ENCODE results near the gene L3MBTL4.
"Not testable (repeated sequence)": the region's sequence is repeated elsewhere in the genome, so short reads cannot be mapped to it uniquely, and the experiment has no call there.

Gene L3MBTL4

GRCh38 chr18:6161549-6161948, 253.2 kb downstream of the L3MBTL4 start:
- no peak for DNase-seq

GRCh38 chr18:6159426-6159825, 255.3 kb downstream of the L3MBTL4 start:
- no peak for DNase-seq

GRCh38 chr18:6158958-6159357, 255.8 kb downstream of the L3MBTL4 start:
- DNase-seq = no peak

GRCh38 chr18:6156446-6156845, 258.3 kb downstream of the L3MBTL4 start:
- DNase-seq = no peak

- no peak for DNase-seq
These were observed 259.0 kb downstream of the L3MBTL4 start for GRCh38 chr18:6155707-6156106.

GRCh38 chr18:6150430-6150829, 264.3 kb downstream of the L3MBTL4 start:
- no peak for DNase-seq

- no peak for DNase-seq
These were observed 268.4 kb downstream of the L3MBTL4 start for GRCh38 chr18:6146307-6146661.

GRCh38 chr18:6145645-6146306, 268.9 kb downstream of the L3MBTL4 start:
- no peak for DNase-seq

GRCh38 chr18:6139007-6139406, 275.7 kb downstream of the L3MBTL4 start:
- DNase-seq = no peak

- DNase-seq = not testable (repeated sequence)
These were observed 278.8 kb downstream of the L3MBTL4 start for GRCh38 chr18:6135901-6136300.

- not testable (repeated sequence) for DNase-seq
These were observed 279.7 kb downstream of the L3MBTL4 start for GRCh38 chr18:6135029-6135428.

GRCh38 chr18:6132751-6133368, 281.9 kb downstream of the L3MBTL4 start:
- no peak for DNase-seq

- no peak for DNase-seq
These were observed 293.9 kb downstream of the L3MBTL4 start for GRCh38 chr18:6120820-6121279.

- DNase-seq = no peak
These were observed 294.9 kb downstream of the L3MBTL4 start for GRCh38 chr18:6119761-6120160.

- DNase-seq = no peak
These were observed 296.6 kb downstream of the L3MBTL4 start for GRCh38 chr18:6118080-6118479.

GRCh38 chr18:6115710-6116109, 299.0 kb downstream of the L3MBTL4 start:
- no peak for DNase-seq

GRCh38 chr18:6113650-6114049, 301.1 kb downstream of the L3MBTL4 start:
- no peak for DNase-seq

GRCh38 chr18:6111726-6112125, 303.0 kb downstream of the L3MBTL4 start:
- DNase-seq = no peak

GRCh38 chr18:6109743-6110142, 305.0 kb downstream of the L3MBTL4 start:
- DNase-seq = no peak

GRCh38 chr18:6107794-6108193, 306.9 kb downstream of the L3MBTL4 start:
- DNase-seq = no peak

GRCh38 chr18:6106091-6106685, 308.5 kb downstream of the L3MBTL4 start:
- no peak for DNase-seq

GRCh38 chr18:6103741-6104140, 311.0 kb downstream of the L3MBTL4 start:
- DNase-seq = no peak

GRCh38 chr18:6096730-6097129, 318.0 kb downstream of the L3MBTL4 start:
- no peak for DNase-seq

GRCh38 chr18:6088432-6088831, 326.3 kb downstream of the L3MBTL4 start:
- DNase-seq = no peak

Measured in amniotic stem cell (primary cell).